HS-5 (cell line): ENCODE data around the gene PLCB4.
A peak's percentile ranks its signal among the peaks of the same experiment; 100 is the strongest.

Experiments
- DNase-seq: peaks from one replicate; pipeline ENCODE4 v3.0.0-alpha.2; 2012; ENCODE audit warnings: low read depth

PLCB4 gene

DNA sequence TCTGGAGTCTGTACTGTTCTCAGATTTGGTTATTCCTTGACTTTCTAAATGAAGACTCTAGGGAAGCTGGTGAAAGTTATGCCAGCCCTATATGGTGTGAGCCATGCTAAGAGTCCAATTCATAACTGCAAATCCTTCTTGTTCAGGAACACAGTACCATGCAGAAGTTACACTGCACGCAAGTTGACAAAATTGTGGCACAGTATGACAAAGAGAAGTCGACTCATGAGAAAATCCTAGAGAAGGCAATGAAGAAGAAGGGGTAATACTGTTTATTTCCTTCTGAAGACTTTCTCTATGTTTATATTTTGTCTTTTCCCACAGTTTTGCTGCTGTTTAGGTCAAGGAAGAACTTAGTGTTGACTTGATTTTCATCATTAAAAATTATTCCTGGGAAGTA is 384.3 kb downstream of the PLCB4 start:
- DNase-seq, result no peak

DNA sequence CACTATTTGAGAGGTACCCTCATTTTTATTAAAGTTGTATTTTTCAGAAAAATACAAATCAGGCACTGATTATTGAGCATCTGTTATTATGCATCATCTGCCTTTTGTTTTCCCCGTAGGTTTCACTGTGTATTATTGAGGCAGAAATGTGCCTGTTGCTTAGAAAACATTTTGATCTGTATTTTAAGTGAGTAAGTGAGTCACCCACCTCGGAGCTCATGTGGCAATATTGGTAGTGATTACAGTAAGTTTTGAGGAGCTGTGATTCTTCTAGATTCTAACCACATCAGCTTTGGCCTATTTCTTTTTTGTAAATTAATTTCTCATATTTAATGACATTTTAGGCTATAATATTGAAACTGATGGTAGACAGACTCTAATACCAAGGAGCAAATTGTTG is 385.9 kb downstream of the PLCB4 start:
- peak; percentile 16 for DNase-seq

DNA sequence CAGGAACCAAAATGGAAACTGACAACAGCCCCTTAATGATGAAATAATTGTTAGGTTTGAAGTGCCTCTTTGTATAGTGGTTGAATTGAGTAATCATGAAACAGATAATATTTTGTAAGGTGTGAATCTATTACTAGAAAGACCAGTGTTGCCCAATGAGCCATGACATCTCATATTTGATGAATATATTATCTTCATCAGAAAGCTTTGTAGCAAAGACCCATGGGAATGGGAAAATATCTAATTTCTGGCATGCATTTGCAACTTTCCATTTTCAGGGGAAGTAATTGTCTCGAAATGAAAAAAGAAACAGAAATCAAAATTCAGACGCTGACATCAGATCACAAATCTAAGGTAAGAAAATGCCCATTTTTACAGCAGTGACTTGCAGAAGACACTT is 388.2 kb downstream of the PLCB4 start:
- DNase-seq, result no peak

DNA sequence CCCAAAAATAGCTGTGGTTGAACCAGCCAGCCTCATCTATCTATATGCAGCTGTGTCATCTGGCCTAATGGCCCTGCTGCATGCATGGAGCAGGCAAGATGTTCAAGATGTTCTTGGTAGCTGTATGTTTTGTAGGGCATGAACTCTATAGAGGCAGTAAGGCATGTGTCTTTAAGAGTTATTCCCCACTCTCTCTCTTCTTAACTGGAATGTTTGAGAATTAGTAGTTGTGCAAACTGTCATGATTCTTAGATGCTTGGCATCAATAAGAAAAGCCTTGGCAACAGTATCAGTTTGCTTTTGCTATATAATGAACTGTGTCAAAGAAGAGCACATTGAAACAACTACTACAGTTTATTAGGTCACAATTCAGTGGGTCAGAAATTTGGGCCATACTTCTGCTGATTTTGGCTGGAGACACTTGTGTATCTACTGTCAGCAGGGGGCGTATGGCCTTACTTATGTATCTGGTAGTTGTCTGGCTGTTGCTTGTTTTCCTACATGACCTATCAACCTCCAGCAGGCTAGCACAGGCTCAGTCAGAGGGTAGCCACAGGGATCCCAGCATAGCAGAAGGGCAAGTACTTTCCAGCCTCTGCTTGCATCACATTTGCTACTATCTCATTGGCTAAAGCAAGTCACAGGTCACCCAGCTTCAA is 389.4 kb downstream of the PLCB4 start:
- no peak for DNase-seq

DNA sequence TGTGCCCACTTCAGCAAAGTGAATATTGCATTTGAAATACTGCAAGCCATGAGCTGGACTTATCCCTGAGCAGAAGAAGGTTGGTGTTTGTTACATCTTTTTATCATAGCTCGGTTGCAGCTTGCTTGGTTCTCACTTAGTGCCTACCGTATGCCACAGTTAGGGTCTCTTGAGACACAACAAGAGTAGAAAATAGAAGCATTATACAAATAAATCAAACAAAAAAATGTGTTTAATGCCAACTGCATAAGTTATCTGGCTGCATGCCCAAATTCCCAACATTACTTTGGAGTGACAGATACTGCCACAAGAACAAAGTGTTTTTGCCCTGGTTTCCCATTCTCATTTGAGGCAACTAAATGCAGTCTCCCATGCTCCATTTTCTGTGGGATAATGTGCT is 391.6 kb downstream of the PLCB4 start:
- peak; percentile 56 for DNase-seq

DNA sequence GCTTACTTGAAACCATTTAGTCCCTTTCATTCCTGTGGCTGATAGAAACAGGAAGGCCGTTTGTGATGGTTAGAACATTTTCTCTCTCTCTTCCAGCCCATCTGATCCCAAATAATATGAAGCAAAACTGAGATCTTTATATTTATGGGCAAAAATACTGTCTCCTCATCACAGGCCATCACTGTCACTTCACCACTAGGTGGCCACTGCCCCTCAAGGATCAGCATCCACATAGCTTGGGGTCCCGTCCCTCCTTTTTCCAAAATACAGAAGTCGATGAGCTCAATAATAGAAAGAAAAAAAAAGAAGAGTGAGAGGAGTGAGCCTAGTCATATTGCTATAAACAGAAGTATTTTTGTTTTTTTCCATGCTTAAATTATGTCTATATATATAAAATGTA is 399.1 kb downstream of the PLCB4 start:
- no peak for DNase-seq

DNA sequence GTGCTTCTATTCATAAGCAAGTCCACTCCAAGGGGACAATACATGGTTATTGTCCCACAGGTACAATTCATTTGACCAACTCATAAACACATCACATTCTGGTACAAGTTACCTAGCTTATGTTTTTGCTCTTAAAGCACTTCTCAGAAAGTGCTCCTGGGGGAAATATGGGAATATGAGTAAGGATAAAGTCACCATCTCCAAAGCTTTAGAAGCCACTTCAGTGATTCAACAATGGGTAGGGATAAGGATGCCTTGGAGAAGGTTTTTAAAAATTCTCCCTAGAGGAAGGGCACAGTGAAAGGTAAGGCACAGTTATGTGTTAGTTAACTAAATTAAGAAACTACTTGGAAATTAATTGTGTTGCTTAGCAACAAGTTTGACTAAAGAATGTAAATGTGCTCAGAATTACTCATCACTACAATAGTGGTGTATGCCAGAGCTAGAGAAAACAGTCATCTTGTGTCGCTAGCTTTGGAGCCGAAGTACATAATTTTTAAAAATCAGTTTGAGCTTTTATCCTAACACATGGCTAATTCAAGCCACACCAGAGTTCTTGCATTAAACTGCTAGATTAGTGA is 406.0 kb downstream of the PLCB4 start:
- DNase-seq, result no peak

DNA sequence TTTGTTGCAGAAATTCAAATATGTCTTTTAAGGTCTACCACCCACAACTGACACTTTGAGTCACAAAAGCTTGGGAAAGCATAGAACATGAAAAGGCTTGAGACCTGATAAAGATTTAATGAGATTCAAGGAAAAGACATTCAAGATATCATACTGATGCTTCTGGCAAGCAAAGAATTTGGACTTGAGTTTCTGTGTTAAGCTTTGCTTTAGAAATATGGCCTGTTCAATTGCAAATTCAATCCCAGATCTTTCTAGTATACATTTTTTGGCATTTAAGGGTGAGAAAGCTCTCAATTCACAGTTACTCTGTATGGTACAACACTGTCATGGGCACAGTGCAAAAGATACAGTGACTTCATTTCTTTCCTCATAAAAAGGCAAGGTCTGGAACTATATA is 406.6 kb downstream of the PLCB4 start:
- DNase-seq, result no peak

DNA sequence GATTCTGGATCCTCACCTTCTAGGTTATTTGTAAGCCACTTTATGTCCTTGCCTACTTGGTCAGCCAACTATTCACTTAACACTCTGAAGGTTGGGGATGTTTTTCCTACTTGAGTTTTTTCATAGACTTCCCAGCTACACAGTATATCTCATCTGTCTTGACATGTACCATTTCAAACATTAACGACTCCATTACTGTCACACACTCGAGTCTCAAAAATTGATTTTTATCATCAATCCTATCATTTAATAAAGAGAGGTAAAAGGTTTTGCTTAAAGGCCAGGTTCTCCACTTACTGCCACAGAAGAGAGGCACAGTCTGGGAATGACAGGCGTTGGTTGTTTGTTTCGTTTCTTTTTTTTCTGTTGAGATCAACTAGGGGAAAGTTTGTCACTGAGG is 407.3 kb downstream of the PLCB4 start:
- DNase-seq, result no peak

DNA sequence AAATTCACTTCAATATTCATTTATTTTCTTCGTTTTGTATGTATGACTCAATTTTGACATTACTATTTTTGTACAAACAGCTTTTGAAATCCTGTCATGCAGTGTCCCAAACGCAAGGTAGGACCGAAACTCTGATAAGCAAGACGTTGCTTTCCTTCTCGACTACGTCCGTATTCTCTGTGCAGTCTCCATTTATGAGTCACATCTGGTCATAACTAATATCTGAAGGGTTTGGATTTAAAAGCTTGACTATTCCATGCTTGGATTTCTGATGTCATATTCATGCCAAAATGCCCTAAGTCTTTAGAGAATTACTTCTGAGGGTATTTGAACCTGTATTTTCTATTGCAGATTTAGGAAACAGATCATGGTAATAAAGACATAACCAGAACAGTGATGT is 407.8 kb downstream of the PLCB4 start:
- no peak for DNase-seq

DNA sequence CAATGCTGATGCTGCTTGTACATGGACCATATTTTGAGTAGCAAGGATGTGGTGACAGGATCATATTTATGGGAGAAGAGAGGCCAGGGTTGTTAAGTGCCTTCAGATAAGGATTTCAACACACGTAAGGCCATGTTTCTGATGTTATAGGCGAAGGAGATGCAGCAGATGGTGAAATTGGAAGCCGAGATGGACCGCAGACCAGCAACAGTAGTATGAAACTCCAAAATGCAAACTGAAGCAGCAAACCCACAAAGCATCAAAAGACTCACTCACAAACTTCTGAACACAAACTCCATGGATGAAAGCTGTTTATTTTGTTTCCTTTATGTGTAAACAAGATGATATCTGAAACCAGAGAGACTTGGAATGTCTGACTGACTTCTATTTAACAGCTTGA is 409.9 kb downstream of the PLCB4 start:
- no peak for DNase-seq

DNA sequence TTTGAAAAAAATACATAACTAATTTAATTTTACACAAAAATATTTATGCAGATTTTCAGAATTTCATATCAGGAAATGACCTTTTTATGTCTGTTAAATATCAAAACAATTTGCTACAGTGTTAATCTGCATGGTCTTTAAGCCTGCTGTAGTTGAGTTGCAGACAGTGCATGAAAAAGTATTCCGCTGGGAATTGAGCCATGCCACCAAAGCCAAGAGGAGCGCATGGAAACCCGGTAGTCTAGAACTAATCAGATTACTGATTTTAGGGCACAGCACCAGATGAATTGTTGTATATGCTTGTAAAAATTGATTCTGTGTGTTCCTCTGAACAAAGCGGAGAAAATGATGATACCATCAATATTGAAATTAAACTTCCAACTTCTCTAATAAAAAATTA is 411.2 kb downstream of the PLCB4 start:
- DNase-seq, result no peak

DNA sequence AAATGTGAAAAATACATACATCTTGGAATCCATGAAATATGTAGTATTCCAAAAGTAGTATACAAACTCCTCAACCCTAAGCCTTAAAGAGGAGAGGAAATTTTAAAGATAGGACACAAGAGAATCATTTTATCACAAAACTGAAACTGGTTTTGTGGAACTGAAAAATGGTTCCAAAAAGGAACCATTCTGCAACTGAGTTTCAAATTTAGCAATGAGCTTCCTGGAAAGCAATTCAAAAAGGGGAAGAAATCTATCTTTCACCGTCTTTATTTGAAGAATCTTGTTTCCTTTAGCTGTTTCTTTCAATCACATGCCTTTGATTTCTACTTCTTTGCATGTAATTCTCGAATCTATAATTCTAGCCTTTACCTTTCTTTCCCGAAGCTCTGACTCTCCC is 413.3 kb downstream of the PLCB4 start:
- no peak for DNase-seq

DNA sequence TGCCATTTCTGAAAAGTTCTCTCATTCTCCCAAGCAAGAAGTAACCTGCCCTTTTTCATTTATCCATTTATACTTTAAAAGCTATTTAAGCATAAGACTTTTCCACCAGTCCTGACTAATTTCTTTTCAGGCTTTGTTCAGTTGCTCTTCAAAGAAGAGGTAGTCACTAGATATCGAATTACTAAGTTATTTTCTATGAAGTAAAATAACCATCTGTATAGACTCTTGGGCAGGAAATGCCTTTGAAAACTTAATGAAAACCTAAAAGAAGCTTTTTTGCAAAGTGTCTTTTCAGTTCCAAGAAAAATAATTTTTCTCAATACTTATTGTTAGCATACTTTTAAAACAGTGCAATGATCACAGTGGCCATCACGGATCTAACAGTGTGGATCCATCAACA is 414.2 kb downstream of the PLCB4 start:
- DNase-seq, result no peak

DNA sequence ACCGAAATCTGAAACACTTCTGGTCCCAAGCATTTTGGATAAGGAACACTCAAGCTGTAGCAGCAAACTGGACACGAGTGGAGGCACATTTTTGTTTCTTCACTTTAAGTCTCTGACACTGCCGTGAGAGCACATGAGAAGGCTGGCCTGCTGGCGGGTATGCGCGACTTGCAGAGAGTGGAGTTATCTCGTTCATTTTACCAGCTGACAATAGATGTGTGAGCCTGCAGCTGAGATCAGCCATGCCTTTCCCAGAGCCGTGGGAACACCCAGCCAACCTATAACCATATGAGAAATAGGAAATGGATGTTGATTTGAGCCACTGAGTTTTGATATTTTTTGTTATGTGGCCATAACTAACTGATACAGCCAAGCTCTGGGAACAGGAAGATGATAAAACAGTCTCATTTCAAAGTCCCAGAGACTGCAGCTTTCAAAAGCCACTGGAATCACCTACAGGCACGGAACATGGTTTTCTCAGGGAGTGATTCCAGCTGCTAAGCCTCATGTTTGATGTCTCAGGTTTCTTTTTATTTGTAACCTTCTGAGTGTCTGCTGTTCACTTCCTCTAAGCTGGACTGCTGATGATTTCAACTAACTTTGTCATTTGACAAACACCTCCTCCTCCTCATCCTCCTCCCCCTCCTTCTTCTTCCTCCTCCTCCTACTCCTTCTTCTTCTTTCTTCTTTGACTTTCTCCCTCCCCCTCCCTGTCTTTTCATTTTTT is 416.9 kb downstream of the PLCB4 start:
- no peak for DNase-seq

DNA sequence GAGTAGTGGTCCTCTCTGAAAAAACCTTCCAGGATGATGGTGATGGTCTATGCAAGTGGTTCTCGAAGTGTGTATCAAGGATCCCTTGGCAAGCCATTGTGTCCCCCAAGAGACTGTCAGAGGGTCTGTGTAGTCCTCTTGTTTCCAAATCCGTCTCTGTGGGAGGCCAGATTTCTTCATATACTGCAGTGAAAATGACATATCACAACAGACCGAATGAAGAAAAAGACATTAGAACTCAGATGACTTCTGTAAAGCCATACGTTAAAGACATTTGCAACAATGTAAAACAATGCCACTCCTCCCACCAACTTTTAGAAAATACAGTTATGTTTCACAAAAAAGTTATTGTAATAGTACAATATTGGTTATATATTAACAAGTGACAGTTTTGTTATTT is 418.3 kb downstream of the PLCB4 start:
- no peak for DNase-seq

DNA sequence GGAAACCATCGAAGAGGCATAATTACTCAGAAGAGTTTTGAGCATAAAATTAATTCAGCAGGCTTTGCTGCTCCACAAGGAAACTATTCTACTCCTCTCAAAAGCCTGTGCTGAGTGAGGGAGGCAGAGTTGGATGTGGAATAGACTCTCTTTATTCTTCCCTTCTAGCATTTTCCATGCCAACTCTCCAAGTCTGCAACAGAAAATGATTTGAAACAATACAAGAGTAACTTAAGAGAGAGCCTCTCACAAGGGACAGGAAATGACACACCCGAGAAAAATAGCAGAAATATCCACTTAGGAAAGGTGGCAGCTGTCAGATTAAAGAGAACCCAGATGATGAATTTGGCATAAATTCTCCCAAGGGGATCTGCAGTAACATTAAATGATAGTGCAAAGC is 419.2 kb downstream of the PLCB4 start:
- no peak for DNase-seq

DNA sequence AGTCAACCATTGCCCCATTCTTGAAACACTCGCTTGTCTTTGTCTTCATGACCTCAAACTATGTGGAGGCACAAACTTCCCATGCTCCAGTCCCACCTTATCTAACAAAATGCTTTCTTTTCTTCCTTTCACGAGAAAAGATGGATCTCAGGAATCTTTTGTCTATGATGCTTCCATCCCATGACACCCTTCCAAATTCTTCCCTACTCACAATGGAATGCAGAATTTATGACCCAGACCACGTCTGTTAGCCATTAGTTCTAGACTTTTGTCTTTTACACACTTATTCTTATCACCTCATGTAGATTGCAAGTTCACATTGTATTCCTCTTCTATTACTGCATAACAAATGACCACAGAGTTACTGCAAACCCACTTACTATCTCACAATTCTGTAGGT is 421.3 kb downstream of the PLCB4 start:
- no peak for DNase-seq

DNA sequence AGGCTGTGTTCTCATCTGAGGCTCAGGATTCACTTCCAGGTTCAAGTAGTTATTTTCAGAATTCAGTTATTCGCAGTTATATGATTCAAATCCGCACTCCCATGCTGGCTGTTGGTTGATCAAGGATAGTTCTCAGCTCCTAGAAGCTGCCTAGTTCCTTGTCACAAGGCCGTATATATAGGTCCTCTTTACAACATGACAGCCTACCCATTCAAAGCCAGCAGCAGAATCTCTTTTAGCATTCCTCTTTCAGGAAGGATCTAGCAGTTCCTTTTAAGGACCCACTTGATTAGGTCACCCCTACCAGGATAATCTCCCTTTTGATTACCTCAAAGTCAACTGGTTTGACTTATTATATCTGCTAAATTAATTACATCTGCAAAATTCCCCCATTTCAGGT is 421.7 kb downstream of the PLCB4 start:
- no peak for DNase-seq

DNA sequence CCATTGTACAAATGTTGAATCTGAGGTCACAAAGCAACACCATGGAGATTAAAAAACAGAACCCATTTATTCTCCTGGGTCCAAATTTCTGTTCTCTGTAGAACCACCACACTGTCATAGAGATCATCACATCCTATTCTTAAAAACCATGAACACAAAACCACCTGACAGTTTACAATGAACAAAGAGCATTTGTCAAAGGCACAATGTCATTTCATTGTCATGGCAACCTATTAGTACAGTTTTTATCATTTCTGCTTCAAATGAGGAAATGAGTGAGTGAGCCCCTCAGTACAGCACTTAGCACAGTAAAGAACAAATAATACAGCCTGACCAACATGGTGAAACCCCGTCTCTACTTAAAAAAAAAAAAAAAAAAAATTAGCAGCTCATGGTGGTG is 422.4 kb downstream of the PLCB4 start:
- DNase-seq, result no peak

DNA sequence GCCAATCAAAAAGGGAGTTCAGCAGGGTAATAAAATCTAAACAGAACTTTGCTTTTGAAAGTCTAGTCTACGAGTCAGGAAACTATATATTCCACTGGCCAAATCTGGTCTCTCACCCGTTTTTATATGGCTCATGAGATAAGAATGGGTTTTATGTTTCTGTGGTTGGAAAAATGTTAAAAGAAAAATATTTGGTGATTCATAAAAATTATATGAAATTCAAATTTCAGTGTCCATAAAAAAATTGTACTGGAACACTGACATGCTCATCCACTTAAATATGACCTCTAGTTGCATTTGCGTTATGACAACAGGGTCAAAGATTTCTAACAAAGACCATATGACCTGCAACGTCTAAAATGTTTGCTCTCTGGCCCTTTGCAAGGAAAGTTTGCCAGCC is 423.2 kb downstream of the PLCB4 start:
- DNase-seq, result peak; percentile 71

DNA sequence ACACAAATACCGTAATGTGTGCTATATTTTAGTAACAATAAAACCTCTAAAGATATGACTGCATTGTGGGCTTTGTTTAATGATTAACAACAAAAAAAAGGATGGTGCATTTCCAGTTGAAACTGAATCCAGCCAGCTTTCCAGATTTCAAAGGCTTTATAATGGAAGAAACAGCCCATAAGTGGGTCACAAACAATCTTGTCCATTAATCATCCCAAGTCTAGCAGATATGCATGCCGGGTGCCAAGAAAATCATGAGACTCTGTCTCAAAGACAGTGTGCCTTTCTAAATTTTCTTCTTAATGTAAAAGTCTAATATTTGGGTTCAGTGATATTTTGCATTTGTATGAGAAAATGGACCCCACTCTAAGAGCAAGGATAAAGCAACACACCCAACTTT is 424.9 kb downstream of the PLCB4 start:
- no peak for DNase-seq

DNA sequence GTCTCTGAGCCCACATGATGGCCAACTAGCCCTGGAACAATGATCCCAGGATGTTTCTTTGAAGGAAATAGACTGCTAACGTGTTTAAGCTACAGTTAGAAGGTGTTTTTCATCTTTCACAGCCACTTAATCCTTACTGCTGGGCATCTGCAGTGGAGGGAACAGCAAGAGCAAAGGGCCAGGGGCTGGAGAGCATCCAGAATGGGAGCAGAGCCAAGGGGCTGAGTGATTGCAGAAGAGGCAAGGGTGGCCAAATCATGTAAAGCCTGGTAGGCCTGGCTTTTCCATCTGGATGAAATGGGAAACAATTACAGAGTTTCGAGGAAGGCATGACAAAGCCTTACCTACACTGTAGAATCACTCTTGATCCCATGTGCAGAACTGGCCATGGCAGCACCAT is 426.8 kb downstream of the PLCB4 start:
- DNase-seq, result no peak

DNA sequence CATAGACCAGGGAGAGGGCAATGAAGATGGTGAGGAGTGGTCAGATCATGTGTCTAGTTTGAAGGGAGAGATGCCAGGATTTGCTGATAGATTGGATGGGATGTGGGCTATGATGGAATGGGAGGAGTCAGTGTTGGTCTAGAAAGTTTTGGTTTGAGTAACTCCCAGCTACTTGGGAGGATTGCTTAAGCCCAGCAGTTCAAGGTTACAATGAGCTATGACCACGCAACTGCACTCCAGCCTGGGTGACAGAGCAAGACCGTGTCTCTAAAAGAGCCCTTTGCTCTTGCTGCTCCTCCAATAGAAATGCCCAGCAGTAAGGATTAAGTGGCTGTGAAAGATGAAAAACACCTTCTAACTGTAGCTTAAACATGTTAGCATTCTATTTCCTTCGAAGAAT is 427.3 kb downstream of the PLCB4 start:
- DNase-seq, result no peak
